Activated CD4-positive, alpha-beta T cell treated with anti-CD3 and anti-CD28 coated beads, Interleukin-2, amount 10 ng/mL, durations not matched to agents 7 days and 5 days (primary cell): ENCODE data around the gene AGPAT2. TPM values are rescaled to one million over a fixed set of nuclear protein-coding genes. Genes with fewer than 3 reads are reported as not detected.
A peak's percentile ranks its signal among the peaks of the same experiment; 100 is the strongest.
"Not testable (repeated sequence)": the region's sequence is repeated elsewhere in the genome, so short reads cannot be mapped to it uniquely, and the experiment has no call there.

Experiments
- CTCF ChIA-PET: fragments of 350-600 bp; sonication (Branson Sonifier 250); formaldehyde crosslinking; loops from one replicate; lab custom pipeline; 2021; ENCODE audit warnings: antibody characterized with exemption; lab: Charles Lee
- POLR2A ChIA-PET: fragments of 350-600 bp; sonication (Branson Sonifier 250); formaldehyde crosslinking; loops from one replicate; lab custom pipeline; 2021; ENCODE audit warnings: antibody characterized with exemption; lab: Charles Lee
- DNase-seq: peaks from one replicate; pipeline ENCODE4 v3.0.0-alpha.2; 2020
- H3K27ac Mint-ChIP-seq: one replicate; pipeline ENCODE4 v1.8.0; 2021; ENCODE audit warnings: mild to moderate bottlenecking, moderate library complexity, mixed read lengths
- H3K27me3 Mint-ChIP-seq: one replicate; pipeline ENCODE4 v1.8.0; 2021; ENCODE audit warnings: mixed read lengths
- H3K36me3 Mint-ChIP-seq: one replicate; pipeline ENCODE4 v1.8.0; 2021; ENCODE audit warnings: low read depth, mixed read lengths
- H3K4me1 Mint-ChIP-seq: one replicate; pipeline ENCODE4 v1.8.0; 2021; ENCODE audit warnings: mixed read lengths
- H3K4me3 Mint-ChIP-seq: one replicate; pipeline ENCODE4 v1.8.0; 2021; ENCODE audit warnings: mild to moderate bottlenecking, moderate library complexity, mixed read lengths
- H3K9me3 Mint-ChIP-seq: one replicate; pipeline ENCODE4 v1.8.0; 2021; ENCODE audit warnings: mixed read lengths
- total RNA-seq, 2 experiments: library from RNA; stranded (reverse); gene quantifications; one replicate each; pipeline ENCODE4 v1.2.3, GENCODE V29; 2021

The AGPAT2 gene
- total RNA-seq, 2 experiments from 2014 or later, result 15.0 to 17.0 TPM

GRCh38 chr9:136707849-136708517, 20.7 kb upstream of the AGPAT2 start:
- H3K4me1 Mint-ChIP-seq, result peaks cover 3% of the 10 kb centered on the region
- peaks cover 22% of the 10 kb centered on the region for H3K27me3 Mint-ChIP-seq
- H3K4me3 Mint-ChIP-seq, result no peak overlapping the region
- CTCF ChIA-PET, result interaction anchor here (0.6 to 1.5 kb wide), 5 partner anchors 13 to 193 kb away, joined by 3 to 4 read pairs (median 3); partner anchors contain the start of gene LCN8
- H3K27ac Mint-ChIP-seq, result no peak overlapping the region
- no peaks in the 10 kb centered on the region for H3K36me3 Mint-ChIP-seq
- no peaks in the 10 kb centered on the region for H3K9me3 Mint-ChIP-seq
- POLR2A ChIA-PET, result no interaction called here
- no peak for DNase-seq

GRCh38 chr9:136707011-136707410, 19.8 kb upstream of the AGPAT2 start:
- CTCF ChIA-PET, result interaction anchor here (0.6 to 1.5 kb wide), 3 partner anchors 14 to 456 kb away, joined by 3 read pairs; no protein-coding TSS in a partner anchor
- Mint-ChIP-seq H3K4me1 (peaks cover 3% of the 10 kb centered on the region), H3K36me3 (no peaks in the 10 kb centered on the region), H3K27ac (no peak overlapping the region), H3K4me3 (no peak overlapping the region), H3K27me3 (peaks cover 25% of the 10 kb centered on the region), H3K9me3 (no peaks in the 10 kb centered on the region)
- no peak for DNase-seq
- POLR2A ChIA-PET, result no interaction called here

- ChIA-PET CTCF (no interaction called here), POLR2A (no interaction called here)
- no peak overlapping the region for H3K27ac Mint-ChIP-seq
- H3K4me1 Mint-ChIP-seq, result peaks cover 12% of the 10 kb centered on the region
- peaks cover 17% of the 10 kb centered on the region for H3K27me3 Mint-ChIP-seq
- H3K9me3 Mint-ChIP-seq, result no peaks in the 10 kb centered on the region
- H3K4me3 Mint-ChIP-seq, result no peak overlapping the region
- no peaks in the 10 kb centered on the region for H3K36me3 Mint-ChIP-seq
- no peak for DNase-seq
Measured at GRCh38 chr9:136705564-136705963, 18.3 kb upstream of the AGPAT2 start.

- peaks cover 13% of the 10 kb centered on the region for H3K27me3 Mint-ChIP-seq
- POLR2A ChIA-PET, DNase-seq, H3K27ac Mint-ChIP-seq, H3K4me3 Mint-ChIP-seq, H3K36me3 Mint-ChIP-seq, CTCF ChIA-PET, H3K9me3 Mint-ChIP-seq: not testable (repeated sequence)
- H3K4me1 Mint-ChIP-seq, result peaks cover 17% of the 10 kb centered on the region
Measured at GRCh38 chr9:136704741-136705140, 17.5 kb upstream of the AGPAT2 start.

- no peak overlapping the region for H3K4me3 Mint-ChIP-seq
- CTCF ChIA-PET, result interaction anchor here (0.9 kb wide), 1 partner anchor 29 kb away, joined by 3 read pairs; no protein-coding TSS in a partner anchor
- no peak overlapping the region for H3K27ac Mint-ChIP-seq
- no peak for DNase-seq
- H3K4me1 Mint-ChIP-seq, result peaks cover 17% of the 10 kb centered on the region
- H3K9me3 Mint-ChIP-seq, result no peaks in the 10 kb centered on the region
- H3K27me3 Mint-ChIP-seq, result peaks cover 19% of the 10 kb centered on the region
- H3K36me3 Mint-ChIP-seq, result no peaks in the 10 kb centered on the region
- POLR2A ChIA-PET, result no interaction called here
Measured at GRCh38 chr9:136703276-136703860, 16.1 kb upstream of the AGPAT2 start.

GRCh38 chr9:136701668-136702053, 14.4 kb upstream of the AGPAT2 start:
- H3K9me3 Mint-ChIP-seq, result no peaks in the 10 kb centered on the region
- peak overlapping the region; percentile 49 for H3K4me3 Mint-ChIP-seq
- no peak for DNase-seq
- peaks cover 23% of the 10 kb centered on the region for H3K27me3 Mint-ChIP-seq
- CTCF ChIA-PET, result interaction anchor here (0.9 kb wide), 1 partner anchor 19 kb away, joined by 3 read pairs; no protein-coding TSS in a partner anchor
- peak overlapping the region; percentile 77 for H3K27ac Mint-ChIP-seq
- POLR2A ChIA-PET, result interaction anchor here (0.5 to 0.6 kb wide), 2 partner anchors 222 to 585 kb away, joined by 3 read pairs; no protein-coding TSS in a partner anchor
- peaks cover 20% of the 10 kb centered on the region for H3K4me1 Mint-ChIP-seq
- H3K36me3 Mint-ChIP-seq, result no peaks in the 10 kb centered on the region

GRCh38 chr9:136700959-136701667, 13.9 kb upstream of the AGPAT2 start:
- H3K9me3 Mint-ChIP-seq, result no peaks in the 10 kb centered on the region
- POLR2A ChIA-PET, result interaction anchor here (0.5 to 1.3 kb wide), 4 partner anchors 27 to 586 kb away, joined by 3 to 5 read pairs (median 3); no protein-coding TSS in a partner anchor
- DNase-seq, result peak; percentile 63
- peak overlapping the region; percentile 49 for H3K4me3 Mint-ChIP-seq
- CTCF ChIA-PET, result interaction anchor here (0.6 to 1.3 kb wide), 8 partner anchors 12 to 256 kb away, joined by 3 to 4 read pairs (median 4); no protein-coding TSS in a partner anchor
- peaks cover 23% of the 10 kb centered on the region for H3K27me3 Mint-ChIP-seq
- no peaks in the 10 kb centered on the region for H3K36me3 Mint-ChIP-seq
- H3K27ac Mint-ChIP-seq, result peak overlapping the region; percentile 77
- H3K4me1 Mint-ChIP-seq, result peaks cover 20% of the 10 kb centered on the region

GRCh38 chr9:136700304-136700703, 13.0 kb upstream of the AGPAT2 start:
- no peak overlapping the region for H3K4me3 Mint-ChIP-seq
- POLR2A ChIA-PET, result interaction anchor here (1.3 kb wide), 1 partner anchor 28 kb away, joined by 3 read pairs; no protein-coding TSS in a partner anchor

GRCh38 chr9:136698635-136699246, 11.5 kb upstream of the AGPAT2 start:
- ChIA-PET POLR2A (no interaction called here), CTCF (interaction anchor here (0.6 to 1.3 kb wide), 5 partner anchors 13 to 619 kb away, joined by 3 to 4 read pairs (median 3); no protein-coding TSS in a partner anchor)
- H3K4me1 Mint-ChIP-seq, result peaks cover 20% of the 10 kb centered on the region
- peaks cover 17% of the 10 kb centered on the region for H3K27me3 Mint-ChIP-seq
- no peak overlapping the region for H3K27ac Mint-ChIP-seq
- DNase-seq, result no peak
- H3K9me3 Mint-ChIP-seq, result no peaks in the 10 kb centered on the region
- H3K4me3 Mint-ChIP-seq, result no peak overlapping the region
- no peaks in the 10 kb centered on the region for H3K36me3 Mint-ChIP-seq

More at GRCh38 chr9:136700304-136700703, 13.0 kb upstream of the AGPAT2 start:
- Mint-ChIP-seq H3K36me3 (no peaks in the 10 kb centered on the region), H3K27me3 (peaks cover 19% of the 10 kb centered on the region), H3K27ac (no peak overlapping the region), H3K9me3 (no peaks in the 10 kb centered on the region), H3K4me1 (peaks cover 20% of the 10 kb centered on the region)
- DNase-seq, result no peak
- CTCF ChIA-PET, result interaction anchor here (0.7 to 1.3 kb wide), 5 partner anchors 14 to 121 kb away, joined by 3 to 4 read pairs (median 4); no protein-coding TSS in a partner anchor

- CTCF ChIA-PET, result interaction anchor here (1.2 to 1.3 kb wide), 2 partner anchors 24 to 31 kb away, joined by 3 read pairs; no protein-coding TSS in a partner anchor
Measured at GRCh38 chr9:136697821-136698526, 10.7 kb upstream of the AGPAT2 start.

GRCh38 chr9:136697146-136697820, 10.0 kb upstream of the AGPAT2 start:
- Mint-ChIP-seq H3K4me3 (no peak overlapping the region), H3K4me1 (peaks cover 20% of the 10 kb centered on the region), H3K9me3 (no peaks in the 10 kb centered on the region), H3K36me3 (no peaks in the 10 kb centered on the region), H3K27me3 (peaks cover 15% of the 10 kb centered on the region), H3K27ac (no peak overlapping the region)
- ChIA-PET CTCF (interaction anchor here (0.6 kb wide), 1 partner anchor 16 kb away, joined by 3 read pairs; no protein-coding TSS in a partner anchor), POLR2A (no interaction called here)
- no peak for DNase-seq

More at GRCh38 chr9:136697821-136698526, 10.7 kb upstream of the AGPAT2 start:
- H3K27ac Mint-ChIP-seq, result no peak overlapping the region
- peaks cover 20% of the 10 kb centered on the region for H3K4me1 Mint-ChIP-seq
- POLR2A ChIA-PET, result no interaction called here
- no peak for DNase-seq
- H3K36me3 Mint-ChIP-seq, result no peaks in the 10 kb centered on the region
- no peaks in the 10 kb centered on the region for H3K9me3 Mint-ChIP-seq
- no peak overlapping the region for H3K4me3 Mint-ChIP-seq
- H3K27me3 Mint-ChIP-seq, result peaks cover 15% of the 10 kb centered on the region
